ENCODE results near the gene ARL15.

GRCh38 chr5:54272746-54273145 is 37.6 kb downstream of the ARL15 start:
- TF ChIP-seq TCF12 (IDR thresholded peaks at IDR 0.05; ENCODE audit: low read depth, low read length) (no peak), POLR2A (IDR thresholded peaks at IDR 0.05; ENCODE audit: control extremely low read depth in 1 of 2, low read depth in 2 of 2, low read length in 2 of 2) (no peak), ATF2 (IDR thresholded peaks at IDR 0.05; ENCODE audit: low read length) (no peak), POLR2AphosphoS5 (IDR thresholded peaks at IDR 0.05; ENCODE audit: low read depth, low read length) (no peak), TAF1 (IDR thresholded peaks at IDR 0.05; ENCODE audit: low read depth, low read length) (no peak), CHD1 (IDR thresholded peaks at IDR 0.05; ENCODE audit: low read depth, low read length) (no peak), HDAC2 (IDR thresholded peaks at IDR 0.05; ENCODE audit: borderline replicate concordance in 1 of 2, low read depth in 2 of 2, low read length in 2 of 2) (no peak)

Data from H1 (cell line).